Measurements from ENCODE around the gene PJA2.

PJA2 gene

GRCh38 chr5:109373932-109374331 lies 35.8 kb downstream of the PJA2 start:
- TF ChIP-seq EZH2 (IDR thresholded peaks at IDR 0.05) = no peak
- TF ChIP-seq FOXP2 (optimal IDR thresholded peaks at IDR 0.05; ENCODE audit: control extremely low read depth, extremely low read length, insufficient read depth) = no peak
- no peak for TF ChIP-seq POLR2AphosphoS5 (IDR thresholded peaks at IDR 0.05; ENCODE audit: borderline replicate concordance, low read depth, low read length)
- Histone ChIP-seq H3K4me3 (no peak overlapping the region), H3K9ac (ENCODE audit: insufficient read length) (no peak overlapping the region), H3K27ac (peak overlapping the region; percentile 48), H3K9me3 (ENCODE audit: low read depth, low read length) (peaks cover under 1% of the 10 kb centered on the region; the same call in 1 of the 2 replicates), H3K36me3 (ENCODE audit: insufficient read depth, low read length) (peaks cover 30% of the 10 kb centered on the region)
- DNase-seq (ENCODE audit: low read depth, low spot score) = no peak

- Histone ChIP-seq H3K36me3 (ENCODE audit: insufficient read depth, low read length) (peaks cover 41% of the 10 kb centered on the region), H3K9ac (ENCODE audit: insufficient read length) (no peak overlapping the region), H3K9me3 (ENCODE audit: low read depth, low read length) (peaks cover 11% of the 10 kb centered on the region; the same call in 1 of the 2 replicates), H3K27ac (no peak overlapping the region), H3K4me3 (no peak overlapping the region)
- TF ChIP-seq EZH2 (IDR thresholded peaks at IDR 0.05) (no peak), POLR2AphosphoS5 (IDR thresholded peaks at IDR 0.05; ENCODE audit: borderline replicate concordance, low read depth, low read length) (no peak), FOXP2 (optimal IDR thresholded peaks at IDR 0.05; ENCODE audit: control extremely low read depth, extremely low read length, insufficient read depth) (no peak)
- DNase-seq (ENCODE audit: low read depth, low spot score) = no peak
These were observed 39.4 kb downstream of the PJA2 start for GRCh38 chr5:109370343-109370742.

GRCh38 chr5:109365653-109366052 lies 44.1 kb downstream of the PJA2 start:
- 0 out of 2 replicates have a peak overlapping the region, but pooled peaks have one; percentile 26 for H3K27ac ChIP-seq
- peaks cover 70% of the 10 kb centered on the region for H3K36me3 ChIP-seq (ENCODE audit: insufficient read depth, low read length)
- DNase-seq (ENCODE audit: low read depth, low spot score) = no peak

GRCh38 chr5:109364977-109365376 lies 44.8 kb downstream of the PJA2 start:
- H3K9me3 ChIP-seq (ENCODE audit: low read depth, low read length) = peaks cover 11% of the 10 kb centered on the region; the same call in 1 of the 2 replicates
- DNase-seq (ENCODE audit: low read depth, low spot score) = no peak
- no peak overlapping the region; the same call in 1 of the 2 replicates for H3K4me3 ChIP-seq
- TF ChIP-seq POLR2AphosphoS5 (IDR thresholded peaks at IDR 0.05; ENCODE audit: borderline replicate concordance, low read depth, low read length) = no peak
- no peak for TF ChIP-seq FOXP2 (optimal IDR thresholded peaks at IDR 0.05; ENCODE audit: control extremely low read depth, extremely low read length, insufficient read depth)
- no peak for TF ChIP-seq EZH2 (IDR thresholded peaks at IDR 0.05)
- 0 out of 2 replicates have a peak overlapping the region, but pooled peaks have one; percentile 26 for H3K27ac ChIP-seq
- no peak overlapping the region for H3K9ac ChIP-seq (ENCODE audit: insufficient read length)
- H3K36me3 ChIP-seq (ENCODE audit: insufficient read depth, low read length) = peaks cover 72% of the 10 kb centered on the region

More at GRCh38 chr5:109365653-109366052, 44.1 kb downstream of the PJA2 start:
- Histone ChIP-seq H3K9ac (ENCODE audit: insufficient read length) (no peak overlapping the region), H3K9me3 (ENCODE audit: low read depth, low read length) (peaks cover 11% of the 10 kb centered on the region; the same call in 1 of the 2 replicates), H3K4me3 (no peak overlapping the region; the same call in 1 of the 2 replicates)
- TF ChIP-seq EZH2 (IDR thresholded peaks at IDR 0.05) = no peak
- TF ChIP-seq FOXP2 (optimal IDR thresholded peaks at IDR 0.05; ENCODE audit: control extremely low read depth, extremely low read length, insufficient read depth) = no peak
- TF ChIP-seq POLR2AphosphoS5 (IDR thresholded peaks at IDR 0.05; ENCODE audit: borderline replicate concordance, low read depth, low read length) = no peak

- no peak for DNase-seq (ENCODE audit: low read depth, low spot score)
- H3K36me3 ChIP-seq (ENCODE audit: insufficient read depth, low read length) = peaks cover 42% of the 10 kb centered on the region
- H3K27ac ChIP-seq = no peak overlapping the region
- no peak overlapping the region for H3K9ac ChIP-seq (ENCODE audit: insufficient read length)
- no peaks in the 10 kb centered on the region for H3K9me3 ChIP-seq (ENCODE audit: low read depth, low read length)
- no peak overlapping the region for H3K4me3 ChIP-seq
- TF ChIP-seq EZH2 (IDR thresholded peaks at IDR 0.05) (no peak), FOXP2 (optimal IDR thresholded peaks at IDR 0.05; ENCODE audit: control extremely low read depth, extremely low read length, insufficient read depth) (no peak)
These were observed 50.1 kb downstream of the PJA2 start for GRCh38 chr5:109359642-109360041.

GRCh38 chr5:109357807-109358206 lies 52.0 kb downstream of the PJA2 start:
- DNase-seq (ENCODE audit: low read depth, low spot score) = no peak
- no peaks in the 10 kb centered on the region for H3K9me3 ChIP-seq (ENCODE audit: low read depth, low read length)
- TF ChIP-seq EZH2 (IDR thresholded peaks at IDR 0.05) = no peak
- TF ChIP-seq FOXP2 (optimal IDR thresholded peaks at IDR 0.05; ENCODE audit: control extremely low read depth, extremely low read length, insufficient read depth) = no peak
- TF ChIP-seq POLR2AphosphoS5 (IDR thresholded peaks at IDR 0.05; ENCODE audit: borderline replicate concordance, low read depth, low read length) = no peak
- H3K36me3 ChIP-seq (ENCODE audit: insufficient read depth, low read length) = peaks cover 39% of the 10 kb centered on the region
- H3K4me3 ChIP-seq = no peak overlapping the region
- H3K9ac ChIP-seq (ENCODE audit: insufficient read length) = no peak overlapping the region
- no peak overlapping the region for H3K27ac ChIP-seq

- Histone ChIP-seq H3K36me3 (ENCODE audit: insufficient read depth, low read length) (peaks cover 17% of the 10 kb centered on the region; the same call in 1 of the 2 replicates), H3K9me3 (ENCODE audit: low read depth, low read length) (no peaks in the 10 kb centered on the region), H3K4me3 (no peak overlapping the region), H3K27ac (no peak overlapping the region), H3K9ac (ENCODE audit: insufficient read length) (no peak overlapping the region)
- TF ChIP-seq FOXP2 (optimal IDR thresholded peaks at IDR 0.05; ENCODE audit: control extremely low read depth, extremely low read length, insufficient read depth) = no peak
- no peak for TF ChIP-seq POLR2AphosphoS5 (IDR thresholded peaks at IDR 0.05; ENCODE audit: borderline replicate concordance, low read depth, low read length)
- no peak for TF ChIP-seq EZH2 (IDR thresholded peaks at IDR 0.05)
- no peak for DNase-seq (ENCODE audit: low read depth, low spot score)
These were observed 55.0 kb downstream of the PJA2 start for GRCh38 chr5:109354761-109355160.

- Histone ChIP-seq H3K27ac (no peak overlapping the region), H3K9me3 (ENCODE audit: low read depth, low read length) (no peaks in the 10 kb centered on the region), H3K9ac (ENCODE audit: insufficient read length) (no peak overlapping the region), H3K4me3 (no peak overlapping the region), H3K36me3 (ENCODE audit: insufficient read depth, low read length) (0 out of 2 replicates have a peak, but pooled peaks cover 14% of the 10 kb centered on the region)
- DNase-seq (ENCODE audit: low read depth, low spot score) = no peak
- TF ChIP-seq FOXP2 (optimal IDR thresholded peaks at IDR 0.05; ENCODE audit: control extremely low read depth, extremely low read length, insufficient read depth) (no peak), POLR2AphosphoS5 (IDR thresholded peaks at IDR 0.05; ENCODE audit: borderline replicate concordance, low read depth, low read length) (no peak), EZH2 (IDR thresholded peaks at IDR 0.05) (no peak)
These were observed 57.5 kb downstream of the PJA2 start for GRCh38 chr5:109351988-109352864.

All from SK-N-MC (cell line).